ENCODE data around the gene TROAP. TPM values are rescaled to one million over a fixed set of nuclear protein-coding genes. Genes with fewer than 3 reads are reported as not detected.

TROAP gene
- total RNA-seq, 2 donors from 2014 or later = 60.5 to 87.4 TPM

- Histone ChIP-seq H3K4me1 (ENCODE audit: control insufficient read depth, insufficient read depth, low read length) (no peaks in the 10 kb centered on the region), H3K36me3 (ENCODE audit: control insufficient read depth, insufficient read depth, low read length) (no peaks in the 10 kb centered on the region), H3K27me3 (ENCODE audit: control insufficient read depth, insufficient read depth, low read length, poor library complexity, severe bottlenecking) (peaks cover 65% of the 10 kb centered on the region), H3K4me3 (ENCODE audit: low read length) (no peak overlapping the region), H3K27ac (ENCODE audit: low read depth, low read length) (no peak overlapping the region), H3K9me3 (ENCODE audit: control insufficient read depth, low read length) (no peaks in the 10 kb centered on the region), H3K9ac (ENCODE audit: extremely low read depth, low read length, poor library complexity, severe bottlenecking) (no peak overlapping the region)
- 35 to 46% methylated on average over 5 to 8 of the region's 8 CpGs for WGBS, 2 experiments (ENCODE audit: insufficient coverage in 1 of 2, insufficient read length in 1 of 2)
- DNase-seq = no peak
- Mint-ChIP-seq H3K27ac (no peak overlapping the region), H3K4me1 (peaks cover 8% of the 10 kb centered on the region), H3K9me3 (no peaks in the 10 kb centered on the region), H3K36me3 (ENCODE audit: low read depth) (no peaks in the 10 kb centered on the region), H3K4me3 (peak overlapping the region; percentile 32), H3K27me3 (ENCODE audit: insufficient read depth) (peaks cover 90% of the 10 kb centered on the region)
- TF ChIP-seq CTCF (conservative IDR thresholded peaks at IDR 0.05) = no peak
Measured at GRCh38 chr12:49297695-49298060, 25.4 kb upstream of the TROAP start.

- Mint-ChIP-seq H3K36me3 (ENCODE audit: low read depth) (no peaks in the 10 kb centered on the region), H3K27me3 (ENCODE audit: insufficient read depth) (peaks cover 90% of the 10 kb centered on the region), H3K9me3 (no peaks in the 10 kb centered on the region), H3K4me3 (no peak overlapping the region), H3K4me1 (peaks cover 8% of the 10 kb centered on the region), H3K27ac (no peak overlapping the region)
- Histone ChIP-seq H3K9ac (ENCODE audit: extremely low read depth, low read length, poor library complexity, severe bottlenecking) (no peak overlapping the region), H3K4me3 (ENCODE audit: low read length) (no peak overlapping the region), H3K27me3 (ENCODE audit: control insufficient read depth, insufficient read depth, low read length, poor library complexity, severe bottlenecking) (peaks cover 60% of the 10 kb centered on the region), H3K27ac (ENCODE audit: low read depth, low read length) (no peak overlapping the region), H3K9me3 (ENCODE audit: control insufficient read depth, low read length) (no peaks in the 10 kb centered on the region), H3K36me3 (ENCODE audit: control insufficient read depth, insufficient read depth, low read length) (no peaks in the 10 kb centered on the region), H3K4me1 (ENCODE audit: control insufficient read depth, insufficient read depth, low read length) (no peaks in the 10 kb centered on the region)
- DNase-seq = no peak
- no peak for TF ChIP-seq CTCF (conservative IDR thresholded peaks at IDR 0.05)
- 74 to 88% methylated on average over 6 of the region's 6 CpGs for WGBS, 2 experiments (ENCODE audit: insufficient coverage in 1 of 2, insufficient read length in 1 of 2)
Measured at GRCh38 chr12:49298160-49298559, 24.9 kb upstream of the TROAP start.

- Mint-ChIP-seq H3K27me3 (ENCODE audit: insufficient read depth) (peaks cover 73% of the 10 kb centered on the region), H3K27ac (no peak overlapping the region), H3K9me3 (no peaks in the 10 kb centered on the region), H3K4me3 (no peak overlapping the region), H3K36me3 (ENCODE audit: low read depth) (no peaks in the 10 kb centered on the region), H3K4me1 (peaks cover 8% of the 10 kb centered on the region)
- Histone ChIP-seq H3K9ac (ENCODE audit: extremely low read depth, low read length, poor library complexity, severe bottlenecking) (no peak overlapping the region), H3K27ac (ENCODE audit: low read depth, low read length) (no peak overlapping the region), H3K4me3 (ENCODE audit: low read length) (no peak overlapping the region), H3K4me1 (ENCODE audit: control insufficient read depth, insufficient read depth, low read length) (no peaks in the 10 kb centered on the region), H3K27me3 (ENCODE audit: control insufficient read depth, insufficient read depth, low read length, poor library complexity, severe bottlenecking) (peaks cover 24% of the 10 kb centered on the region), H3K36me3 (ENCODE audit: control insufficient read depth, insufficient read depth, low read length) (no peaks in the 10 kb centered on the region), H3K9me3 (ENCODE audit: control insufficient read depth, low read length) (no peaks in the 10 kb centered on the region)
- WGBS, 2 experiments (ENCODE audit: insufficient coverage in 1 of 2, insufficient read length in 1 of 2) = 83 to 84% methylated on average over 4 of the region's 4 CpGs
- peak; percentile 67 for DNase-seq
- TF ChIP-seq CTCF (conservative IDR thresholded peaks at IDR 0.05) = no peak
Measured at GRCh38 chr12:49301760-49302159, 21.3 kb upstream of the TROAP start.

Data from endodermal cell (in vitro differentiated cells).